Liver (tissue), 9 donors: ENCODE results near the gene PLEKHA3. TPM values are rescaled to one million over a fixed set of nuclear protein-coding genes. Genes with fewer than 3 reads are reported as not detected.

Experiments used
- DNase-seq: peaks from one replicate; pipeline ENCODE4 v3.0.0-alpha.2; 2017; ENCODE audit warnings: low spot score
- H3K27ac ChIP-seq, 2 donors: one replicate each; pipeline ENCODE4 v1.7.0; 2013; ENCODE audit warnings: inconsistent platforms in 2 of 2, low read length in 2 of 2, control low read depth in 1 of 2, low read depth in 1 of 2, mild to moderate bottlenecking in 1 of 2
- H3K27me3 ChIP-seq, 4 donors: one replicate each; pipeline versions ENCODE4 v1.6.1 to v1.7.0; 2013; ENCODE audit warnings: low read length in 3 of 4, inconsistent platforms in 1 of 4, mild to moderate bottlenecking in 1 of 4, moderate library complexity in 1 of 4; ENCODE audit not compliant: control insufficient read depth in 4 of 4, insufficient read depth in 4 of 4
- H3K36me3 ChIP-seq, 4 donors: one replicate each; pipeline versions ENCODE4 v1.6.1 to v1.7.0; 2013; ENCODE audit warnings: low read length in 3 of 4, mild to moderate bottlenecking in 3 of 4, low read depth in 1 of 4, moderate library complexity in 1 of 4; ENCODE audit not compliant: control insufficient read depth in 4 of 4, insufficient read depth in 3 of 4
- H3K4me1 ChIP-seq, 4 donors: one replicate each; pipeline versions ENCODE4 v1.6.1 to v1.7.0; 2013; ENCODE audit warnings: low read length in 3 of 4, mild to moderate bottlenecking in 3 of 4, moderate library complexity in 1 of 4; ENCODE audit not compliant: control insufficient read depth in 4 of 4, insufficient read depth in 4 of 4
- H3K4me3 ChIP-seq, 3 donors: one replicate each; pipeline versions ENCODE4 v1.6.1 to v1.7.0; 2013; ENCODE audit warnings: low read length in 3 of 3, control low read depth in 1 of 3, low read depth in 1 of 3, mild to moderate bottlenecking in 1 of 3
- H3K9ac ChIP-seq, 2 donors: one replicate each; pipeline ENCODE4 v1.7.0; 2013; ENCODE audit warnings: low read length in 2 of 2, mild to moderate bottlenecking in 2 of 2, moderate library complexity in 2 of 2, control low read depth in 1 of 2, low read depth in 1 of 2
- H3K9me3 ChIP-seq, 4 donors: one replicate each; pipeline versions ENCODE4 v1.6.1 to v1.7.0; 2013; ENCODE audit warnings: low read length in 3 of 4; ENCODE audit not compliant: control insufficient read depth in 4 of 4
- ATF3 ChIP-seq: IDR thresholded peaks from 2 replicates; pipeline ENCODE4 v1.6.1; 2016; ENCODE audit warnings: antibody characterized with exemption
- CTCF ChIP-seq: fragments of 150-350 bp; IDR thresholded peaks from 2 replicates; pipeline ENCODE4 v1.5.1; 2017; ENCODE audit warnings: improper control_type of control experiment, low read depth, low read length; ENCODE audit not compliant: missing input control
- EGR1 ChIP-seq, 2 donors: IDR thresholded peaks; 2 replicates each; pipeline ENCODE4 v1.6.1; 2016 to 2018; ENCODE audit warnings: antibody characterized with exemption in 2 of 2, low read depth in 2 of 2
- FOXA1 ChIP-seq: IDR thresholded peaks from 2 replicates; pipeline ENCODE4 v1.6.1; 2016; ENCODE audit warnings: antibody characterized with exemption
- FOXA2 ChIP-seq: IDR thresholded peaks from 2 replicates; pipeline ENCODE4 v1.6.1; 2016; ENCODE audit warnings: antibody characterized with exemption
- GABPA ChIP-seq, 2 donors: IDR thresholded peaks in 1 of 2; conservative IDR thresholded peaks in 1 of 2; 2 replicates each; pipeline ENCODE4 v1.6.1; 2016; ENCODE audit warnings: antibody characterized with exemption in 2 of 2, mild to moderate bottlenecking in 1 of 2, moderate library complexity in 1 of 2
- HNF4A ChIP-seq, 2 donors: conservative IDR thresholded peaks; 2 replicates each; pipeline ENCODE4 v1.6.1; 2016; ENCODE audit warnings: antibody characterized with exemption in 2 of 2, mild to moderate bottlenecking in 2 of 2
- HNF4G ChIP-seq: IDR thresholded peaks from 2 replicates; pipeline ENCODE4 v1.6.1; 2016; ENCODE audit warnings: antibody characterized with exemption
- JUND ChIP-seq, 2 donors: IDR thresholded peaks; 2 replicates each; pipeline ENCODE4 v1.6.1; 2016; ENCODE audit warnings: antibody characterized with exemption in 2 of 2
- MAX ChIP-seq: IDR thresholded peaks from 2 replicates; pipeline ENCODE4 v1.6.1; 2016; ENCODE audit warnings: antibody characterized with exemption
- NR2F2 ChIP-seq: IDR thresholded peaks from 2 replicates; pipeline ENCODE4 v1.6.1; 2016; ENCODE audit warnings: antibody characterized with exemption
- RAD21 ChIP-seq, 2 donors: IDR thresholded peaks; 2 replicates each; pipeline ENCODE4 v1.6.1; 2016; ENCODE audit warnings: antibody characterized with exemption in 2 of 2, mild to moderate bottlenecking in 2 of 2
- RXRA ChIP-seq, 2 donors: IDR thresholded peaks; 2 replicates each; pipeline ENCODE4 v1.6.1; 2017 to 2018; ENCODE audit warnings: antibody characterized with exemption in 2 of 2, mild to moderate bottlenecking in 1 of 2
- SP1 ChIP-seq: IDR thresholded peaks from 2 replicates; pipeline ENCODE4 v1.6.1; 2018; ENCODE audit warnings: antibody characterized with exemption, mild to moderate bottlenecking
- TAF1 ChIP-seq: conservative IDR thresholded peaks from 2 replicates; pipeline ENCODE4 v1.6.1; 2016; ENCODE audit warnings: antibody characterized with exemption, mild to moderate bottlenecking
- YY1 ChIP-seq: IDR thresholded peaks from 2 replicates; pipeline ENCODE4 v1.6.1; 2016; ENCODE audit warnings: antibody characterized with exemption, mild to moderate bottlenecking
- ZBTB33 ChIP-seq: IDR thresholded peaks from 2 replicates; pipeline ENCODE4 v1.6.1; 2016; ENCODE audit warnings: antibody characterized with exemption
- WGBS: extraction: QIAGEN DNeasy Blood & Tissue Kit; methylation state at CpG from one replicate; pipeline ENCODE4 v1.1.7; 2013; 5-methylcytosine and 5-hydroxymethylcytosine counted together
- polyA plus RNA-seq, 2 donors: library from polyadenylated mRNA; stranded (reverse) in 1 of 2; unstranded in 1 of 2; fragments of 200-250 nt in 1 of 2; fragments of >200 nt in 1 of 2; fragmentation: Nextera tagmentation in 1 of 2; extraction: Ambion mirVana in 1 of 2; gene quantifications; one replicate each; pipeline versions ENCODE4 v1.2.1 to v1.2.3, GENCODE V29; 2013 to 2015
- total RNA-seq, 2 donors: library from RNA; depleted of rRNA; stranded (reverse); fragments of >200 nt; gene quantifications; one replicate each; pipeline ENCODE4 v1.2.3, GENCODE V29; 2014
- donor health status: healthy.
- donor health status: healthy.
- donor health status: healthy.
- donor health status: healthy.
- donor health status: healthy.

Gene PLEKHA3
- total and polyA plus RNA-seq, 4 donors, result 3.6 to 7.1 (median 6.1) TPM

DNA sequence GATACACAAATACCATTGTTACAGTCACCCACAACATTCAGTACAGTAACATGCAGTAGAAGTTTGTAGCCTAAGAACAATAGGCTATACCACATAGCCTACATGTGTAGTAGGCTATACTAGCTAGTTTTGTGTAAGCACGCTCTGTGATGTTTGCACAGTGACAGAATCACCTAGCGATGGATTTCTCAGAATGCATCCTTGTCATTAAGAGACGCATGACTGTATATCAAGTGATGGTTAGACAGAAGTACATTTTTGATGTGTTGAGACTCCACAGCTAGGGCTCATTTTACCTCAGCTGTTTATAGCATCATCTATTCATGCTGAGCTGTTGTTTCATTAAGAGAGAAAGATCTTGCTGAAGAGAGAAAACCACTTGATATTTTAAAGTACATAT lies 19.4 kb downstream of the PLEKHA3 start:
- Histone ChIP-seq H3K9ac (no peak overlapping the region), H3K4me1 (no peaks in the 10 kb centered on the region), H3K36me3 (peaks cover 5 to 70% (median 53%) of the 10 kb centered on the region in 4 donors), H3K27ac (no peak overlapping the region), H3K4me3 (no peak overlapping the region), H3K9me3 (no peaks in the 10 kb centered on the region), H3K27me3 (no peaks in the 10 kb centered on the region)
- TF ChIP-seq FOXA2 (no peak), ZBTB33 (no peak), YY1 (no peak), TAF1 (no peak), HNF4G (no peak), RXRA (IDR thresholded peaks at IDR 0.05) (no peak), EGR1 (IDR thresholded peaks at IDR 0.05; ENCODE audit: low read depth in 2 of 2) (no peak), HNF4A (conservative IDR thresholded peaks at IDR 0.05) (no peak), GABPA (IDR thresholded peaks at IDR 0.05 in 1 of 2, conservative IDR thresholded peaks at IDR 0.05 in 1 of 2) (no peak)
- no peak for DNase-seq
- WGBS, result 99% methylated on average over 3 of the region's 3 CpGs

GRCh38 chr2:178502751-178503150 lies 22.5 kb downstream of the PLEKHA3 start:
- DNase-seq, result no peak
- Histone ChIP-seq H3K9me3 (no peaks in the 10 kb centered on the region), H3K36me3 (peaks cover 2 to 58% (median 46%) of the 10 kb centered on the region in 4 donors), H3K4me1 (peaks cover 0 to 9% (median 5%) of the 10 kb centered on the region in 4 donors), H3K27ac (no peak overlapping the region), H3K9ac (no peak overlapping the region), H3K4me3 (no peak overlapping the region), H3K27me3 (no peaks in the 10 kb centered on the region)
- 98% methylated on average over 4 of the region's 4 CpGs for whole genome bisulfite sequencing
- TF ChIP-seq JUND (IDR thresholded peaks at IDR 0.05) (no peak), CTCF (no peak), EGR1 (IDR thresholded peaks at IDR 0.05; ENCODE audit: low read depth in 2 of 2) (no peak), YY1 (no peak)

GRCh38 chr2:178506101-178506500 lies 25.8 kb downstream of the PLEKHA3 start:
- no peaks in the 10 kb centered on the region for H3K27me3 ChIP-seq
- H3K9ac ChIP-seq, result no peak overlapping the region
- 86% methylated on average over 1 of the region's 1 CpG for WGBS
- peaks cover 2 to 36% (median 31%) of the 10 kb centered on the region in 4 donors for H3K36me3 ChIP-seq
- no peaks in the 10 kb centered on the region for H3K9me3 ChIP-seq
- DNase-seq, result no peak
- H3K4me3 ChIP-seq, result no peak overlapping the region
- no peak overlapping the region for H3K27ac ChIP-seq
- peaks cover 0 to 9% (median 5%) of the 10 kb centered on the region in 4 donors for H3K4me1 ChIP-seq
- no peak for TF ChIP-seq RAD21 (IDR thresholded peaks at IDR 0.05)
- TF ChIP-seq EGR1 (IDR thresholded peaks at IDR 0.05; ENCODE audit: low read depth in 2 of 2), result no peak
- no peak for TF ChIP-seq GABPA (IDR thresholded peaks at IDR 0.05 in 1 of 2, conservative IDR thresholded peaks at IDR 0.05 in 1 of 2)
- no peak for TF ChIP-seq TAF1
- TF ChIP-seq CTCF, result no peak
- TF ChIP-seq MAX, result no peak
- TF ChIP-seq SP1, result no peak
- TF ChIP-seq HNF4G, result no peak
- TF ChIP-seq RXRA (IDR thresholded peaks at IDR 0.05), result no peak
- TF ChIP-seq FOXA1, result no peak
- TF ChIP-seq ATF3, result no peak
- no peak for TF ChIP-seq HNF4A (conservative IDR thresholded peaks at IDR 0.05)
- TF ChIP-seq NR2F2, result no peak
- no peak for TF ChIP-seq YY1
- no peak for TF ChIP-seq JUND (IDR thresholded peaks at IDR 0.05)
- TF ChIP-seq ZBTB33, result no peak
